ENCODE measurements around the gene CHMP4A.
A peak's percentile ranks its signal among the peaks of the same experiment; 100 is the strongest.
"Not testable (repeated sequence)": the region's sequence is repeated elsewhere in the genome, so short reads cannot be mapped to it uniquely, and the experiment has no call there.

CHMP4A gene

DNA sequence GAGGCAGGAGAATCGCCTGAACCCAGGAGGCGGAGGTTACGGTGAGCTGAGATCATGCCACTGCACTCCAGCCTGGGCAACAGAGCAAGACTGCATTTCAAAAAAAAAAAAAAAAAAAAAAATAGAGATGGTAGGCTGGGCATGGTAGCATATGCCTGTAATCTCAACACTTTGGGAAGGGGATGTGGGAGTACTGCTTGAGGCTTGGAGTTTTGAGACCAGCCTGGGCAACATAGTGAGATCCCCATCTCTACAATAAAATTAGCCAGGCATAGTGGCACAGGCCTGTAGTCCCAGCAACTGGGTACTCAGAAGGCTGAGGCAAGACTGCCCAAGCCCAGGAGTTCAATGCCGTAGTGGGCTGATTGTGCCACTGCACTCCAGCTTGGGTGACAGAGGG lies 9.7 kb upstream of the CHMP4A start:
- not testable (repeated sequence) for DNase-seq

DNA sequence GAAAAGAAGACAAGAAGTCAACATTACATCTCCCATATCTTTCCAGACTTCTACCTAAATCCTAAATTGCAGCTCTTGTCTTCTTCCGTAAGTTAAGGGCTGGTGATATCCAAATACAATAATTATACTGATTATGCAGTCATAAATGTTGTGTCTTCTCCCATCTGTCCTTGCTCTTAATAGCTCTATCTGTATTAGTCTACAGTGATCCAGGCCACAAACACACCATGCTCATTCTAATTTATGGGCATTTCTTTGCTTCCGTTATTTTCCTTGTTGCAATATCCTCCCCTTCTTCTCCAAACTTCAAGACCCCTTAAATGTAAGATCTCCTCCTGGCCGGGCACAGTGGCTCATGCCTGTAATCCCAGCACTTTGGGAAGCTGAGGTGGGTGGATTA lies 6.2 kb upstream of the CHMP4A start:
- no peak for DNase-seq

DNA sequence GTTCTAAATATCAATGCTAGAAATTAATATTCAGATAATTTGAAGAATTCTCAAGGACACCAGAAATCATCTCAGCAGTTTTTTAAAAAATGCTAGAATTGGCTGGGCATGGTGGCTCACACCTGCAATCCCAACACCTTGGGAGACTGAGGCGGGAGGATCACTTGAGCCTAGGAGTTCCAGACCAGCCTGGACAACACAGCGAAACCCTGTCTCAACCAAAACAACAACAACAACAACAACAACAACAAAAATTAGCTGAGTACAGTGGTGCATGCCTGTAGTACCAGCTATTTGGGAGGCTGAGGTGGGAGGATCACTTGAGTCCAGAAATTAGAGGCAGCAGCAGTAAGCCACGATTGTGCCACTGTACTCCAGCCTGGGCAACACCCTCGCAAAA lies 5.8 kb upstream of the CHMP4A start:
- no peak for DNase-seq

DNA sequence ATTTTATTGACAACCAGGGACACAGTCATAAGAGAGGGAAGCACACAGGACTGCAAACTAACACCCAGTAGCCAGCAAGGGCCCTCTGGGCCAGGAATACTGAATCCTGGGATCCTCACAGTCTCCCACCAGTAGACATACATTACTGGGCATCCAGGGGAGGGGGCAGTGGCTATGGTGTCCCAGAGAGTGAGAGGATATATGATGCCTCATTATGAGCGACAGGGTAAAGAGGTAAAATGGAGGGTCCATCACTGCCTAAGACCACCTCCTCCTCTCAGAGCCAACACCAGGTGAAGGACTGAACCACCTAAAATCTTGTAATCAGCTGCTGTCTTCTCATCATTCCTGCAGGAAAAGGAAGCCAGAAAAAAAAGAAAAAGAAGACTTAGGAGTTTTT lies 3.6 kb upstream of the CHMP4A start:
- not testable (repeated sequence) for DNase-seq

DNA sequence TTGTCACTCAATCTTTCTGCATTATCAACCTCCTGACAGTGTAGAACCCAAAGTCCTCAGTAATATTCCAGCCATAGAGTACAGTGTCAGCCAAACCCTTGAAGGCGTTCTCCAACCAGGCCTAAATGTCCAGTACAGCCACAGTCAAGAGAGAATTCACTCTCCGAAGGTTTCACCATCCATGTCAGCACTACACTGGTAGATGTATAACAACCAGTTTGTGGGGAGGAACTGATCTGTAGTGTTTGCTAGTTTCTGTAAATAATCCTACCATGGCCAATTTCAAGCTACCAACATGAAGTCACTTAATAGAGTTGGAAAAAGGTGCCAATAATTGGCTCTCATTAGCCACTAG lies 3.0 kb upstream of the CHMP4A start:
- DNase-seq, result no peak

DNA sequence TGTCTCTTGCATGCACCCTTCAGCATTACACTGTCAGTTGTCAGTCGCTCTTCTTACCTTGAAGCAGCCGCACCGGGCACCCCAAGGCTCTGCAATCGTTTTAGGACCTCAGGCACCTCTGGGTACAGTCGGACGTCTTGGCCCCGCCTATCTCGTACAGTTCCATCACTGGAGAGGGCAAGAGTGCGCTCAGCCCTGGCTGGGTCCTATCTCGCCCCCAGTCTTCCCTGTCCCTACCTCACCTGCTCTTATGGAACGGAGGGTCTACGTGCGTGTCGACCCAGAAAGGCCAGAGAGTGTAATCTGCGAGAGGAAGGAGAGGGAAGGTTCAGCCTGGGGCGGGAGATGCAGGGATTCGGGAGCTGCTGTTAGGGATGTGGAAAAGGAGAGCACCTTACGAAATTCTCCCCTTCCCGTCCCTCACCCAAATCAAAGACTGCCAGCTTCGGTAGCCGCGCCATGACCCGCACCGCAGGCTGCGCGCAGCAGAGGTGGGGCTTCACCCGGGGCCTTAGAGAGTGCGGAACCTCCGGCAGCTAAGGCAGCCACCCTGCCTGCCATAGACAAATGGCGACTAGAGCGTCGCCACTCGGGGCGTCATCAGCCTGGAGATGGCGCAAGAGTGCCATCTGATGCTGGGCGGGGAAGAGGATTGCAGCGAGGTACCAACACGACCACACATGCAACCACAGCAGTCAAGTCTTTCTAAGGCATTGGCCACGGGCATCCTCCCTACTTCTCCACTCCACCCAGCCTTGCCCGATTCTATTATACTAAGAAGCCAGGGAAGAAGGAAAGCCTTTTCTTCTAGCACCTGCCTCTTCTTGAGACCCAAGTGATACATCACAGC lies 2.4 kb upstream of the CHMP4A start, which contains the start of gene MDP1:
Gene MDP1 (minus strand): TSS at position 572 of the 850 bp plus-strand sequence. CDS start 111 bp downstream, at position 461.
- peak; percentile 95 for DNase-seq

DNA sequence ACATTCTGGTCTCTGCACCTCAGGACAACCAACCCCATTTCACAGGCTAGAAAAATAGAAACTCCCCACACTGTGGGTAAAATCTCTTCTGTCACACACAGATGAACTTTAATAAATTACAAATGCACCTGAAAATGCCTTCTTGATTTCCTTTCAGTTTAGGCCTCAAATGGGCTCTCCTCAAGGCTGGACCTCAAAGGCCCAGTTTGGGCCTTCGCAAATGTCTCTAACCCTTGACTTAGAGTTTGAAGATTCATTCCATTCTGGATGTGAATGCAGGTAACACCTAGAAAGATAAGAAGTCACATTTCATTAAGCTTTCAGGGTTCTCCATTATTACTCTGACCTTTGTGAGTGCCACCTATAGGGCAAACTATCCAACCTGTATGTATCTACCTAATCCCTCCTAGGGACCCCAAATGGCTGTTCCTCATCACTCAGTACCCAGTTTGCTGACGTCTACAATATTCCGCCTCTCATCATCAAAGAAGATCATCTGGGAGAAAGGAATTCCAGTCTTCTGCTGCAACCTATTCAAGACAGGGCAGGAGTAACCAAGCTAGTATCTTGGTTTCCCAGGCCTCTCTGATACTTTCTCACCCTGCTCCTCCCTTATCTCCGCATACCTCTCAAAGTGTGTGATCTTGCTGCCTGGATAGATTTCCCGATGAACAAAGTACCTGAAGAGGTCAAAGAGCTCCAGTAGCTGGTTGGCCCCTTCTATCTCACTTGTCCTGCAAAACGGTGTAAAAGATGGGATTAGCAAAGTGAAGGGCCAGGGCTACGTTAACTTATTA lies 776 bp upstream of the CHMP4A start:
- DNase-seq, result no peak

DNA sequence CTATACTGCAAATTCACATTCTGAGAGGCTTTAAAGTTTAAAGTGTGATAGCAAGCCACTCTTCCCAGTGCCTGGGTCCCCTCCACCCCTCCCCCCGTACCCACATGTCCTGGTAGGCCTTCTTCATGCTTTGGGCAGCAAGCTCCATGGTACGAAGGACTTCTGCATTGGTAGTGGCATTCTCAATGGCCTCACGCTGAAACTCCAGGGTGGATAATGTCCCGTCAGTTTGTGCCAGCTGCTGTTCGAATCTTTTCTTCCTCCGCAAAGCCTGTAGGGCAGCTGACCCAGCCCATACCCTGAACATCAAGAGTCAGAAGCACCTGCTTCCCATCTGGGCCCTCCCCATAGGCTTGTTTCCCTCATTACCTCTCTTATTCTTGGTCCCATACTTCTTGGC lies 2.0 kb downstream of the CHMP4A start:
- no peak for DNase-seq

DNA sequence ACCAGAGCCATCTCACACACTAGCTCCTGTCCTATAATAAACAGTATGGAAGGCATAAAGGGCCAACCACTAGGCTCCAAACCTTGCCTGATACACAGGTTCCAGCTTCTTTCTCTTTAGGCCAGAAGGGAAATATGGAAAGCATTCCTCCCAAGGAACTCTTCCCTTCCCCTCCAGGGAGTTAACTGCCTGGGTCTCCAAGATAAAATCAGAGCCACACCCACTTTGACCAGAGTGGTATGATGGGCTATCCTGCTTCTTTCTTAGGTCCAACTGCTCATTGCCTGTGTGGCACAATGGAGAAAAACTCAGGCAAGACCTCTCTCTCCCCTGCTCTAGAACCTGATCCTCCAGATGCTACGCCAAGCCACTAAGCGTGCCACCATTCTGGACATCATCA lies 5.7 kb downstream of the CHMP4A start:
- DNase-seq, result no peak

DNA sequence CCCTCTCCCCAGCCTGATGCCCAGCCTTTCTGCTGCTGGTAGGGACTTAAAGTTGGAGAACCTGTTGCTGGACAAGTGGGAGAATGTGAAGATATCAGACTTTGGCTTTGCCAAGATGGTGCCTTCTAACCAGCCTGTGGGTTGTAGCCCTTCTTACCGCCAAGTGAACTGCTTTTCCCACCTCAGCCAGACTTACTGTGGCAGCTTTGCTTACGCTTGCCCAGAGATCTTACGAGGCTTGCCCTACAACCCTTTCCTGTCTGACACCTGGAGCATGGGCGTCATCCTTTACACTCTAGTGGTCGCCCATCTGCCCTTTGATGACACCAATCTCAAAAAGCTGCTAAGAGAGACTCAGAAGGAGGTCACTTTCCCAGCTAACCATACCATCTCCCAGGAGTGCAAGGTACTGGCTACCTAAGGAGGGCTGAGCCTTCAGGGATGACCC lies 6.2 kb downstream of the CHMP4A start:
- DNase-seq, result no peak

DNA sequence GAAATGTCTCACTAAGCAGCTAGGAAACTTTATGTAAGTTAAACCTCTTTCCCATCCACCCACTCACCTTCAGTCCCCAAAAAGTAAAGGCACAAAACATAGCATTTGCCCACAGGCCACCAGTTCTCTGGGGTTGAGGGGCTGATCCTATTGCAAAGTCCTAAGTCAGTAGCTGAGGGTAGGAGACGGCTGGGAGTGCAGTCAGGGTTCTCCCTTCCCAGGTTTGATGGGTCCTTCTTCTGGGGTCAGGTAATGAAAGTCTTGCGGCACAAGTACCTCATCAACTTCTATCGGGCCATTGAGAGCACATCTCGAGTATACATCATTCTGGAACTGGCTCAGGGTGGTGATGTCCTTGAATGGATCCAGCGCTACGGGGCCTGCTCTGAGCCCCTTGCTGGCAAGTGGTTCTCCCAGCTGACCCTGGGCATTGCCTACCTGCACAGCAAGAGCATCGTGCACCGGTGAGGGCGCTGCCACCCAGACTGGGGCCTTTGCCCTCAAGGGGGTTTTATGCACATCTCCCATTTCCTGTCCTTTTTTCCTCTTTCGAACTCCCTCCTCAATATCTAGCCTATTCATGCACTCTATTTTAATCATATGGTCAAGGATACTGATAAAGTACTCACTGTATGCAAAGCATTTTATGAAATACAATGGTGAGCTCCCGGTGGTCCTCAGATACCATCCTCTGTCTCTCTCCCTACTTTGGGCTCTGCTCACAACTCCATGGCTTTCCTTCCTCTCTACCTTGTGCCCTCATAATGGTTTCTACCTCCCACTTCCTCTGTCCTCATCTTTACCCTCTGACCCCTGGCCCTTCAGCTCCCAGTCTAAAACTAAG lies 6.8 kb downstream of the CHMP4A start:
- no peak for DNase-seq

DNA sequence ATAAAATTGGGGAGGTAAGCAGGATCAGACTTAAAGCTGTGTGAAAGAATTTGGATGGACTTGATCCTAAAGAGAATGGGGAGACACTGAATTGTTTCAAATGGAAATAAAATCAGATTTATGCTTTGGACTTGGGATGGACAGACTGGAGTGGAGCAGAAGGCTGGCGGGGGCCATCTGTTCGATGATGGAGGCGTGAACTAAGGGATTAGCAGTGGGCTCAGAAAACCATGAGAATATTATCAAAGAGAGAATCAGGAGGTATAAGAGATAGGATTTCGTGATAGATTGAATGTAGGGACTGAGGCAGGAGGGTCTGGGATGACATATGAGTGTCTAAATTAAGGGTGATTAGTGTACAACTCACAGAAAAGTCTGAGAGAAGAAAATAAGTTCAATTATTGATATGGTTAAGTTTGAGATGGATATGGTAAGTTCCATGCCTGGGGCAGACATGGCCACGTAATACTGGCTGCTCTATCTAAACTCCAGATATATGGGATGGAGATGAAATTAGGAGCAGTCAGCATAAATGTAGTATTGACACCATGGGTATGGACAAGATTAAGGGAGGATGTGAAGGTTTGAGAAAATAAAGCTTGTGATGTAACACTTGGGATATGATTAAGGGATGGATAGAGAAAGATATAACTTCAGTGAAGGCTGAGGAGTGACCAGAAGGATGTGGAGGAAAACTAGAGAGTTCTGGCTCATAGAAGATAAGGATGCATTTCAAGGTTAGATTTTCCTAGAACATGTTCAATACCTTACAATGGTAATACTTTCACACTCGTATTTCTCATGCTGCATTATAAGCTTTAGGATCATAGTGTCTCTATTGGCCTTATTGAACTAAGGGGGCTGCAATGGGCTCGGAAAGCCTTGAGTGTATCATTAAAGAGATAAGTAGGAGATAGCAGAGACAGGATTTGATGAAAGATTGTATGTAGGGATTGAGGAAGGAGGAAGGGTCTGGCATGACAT lies 8.8 kb downstream of the CHMP4A start:
- no peak for DNase-seq

DNA sequence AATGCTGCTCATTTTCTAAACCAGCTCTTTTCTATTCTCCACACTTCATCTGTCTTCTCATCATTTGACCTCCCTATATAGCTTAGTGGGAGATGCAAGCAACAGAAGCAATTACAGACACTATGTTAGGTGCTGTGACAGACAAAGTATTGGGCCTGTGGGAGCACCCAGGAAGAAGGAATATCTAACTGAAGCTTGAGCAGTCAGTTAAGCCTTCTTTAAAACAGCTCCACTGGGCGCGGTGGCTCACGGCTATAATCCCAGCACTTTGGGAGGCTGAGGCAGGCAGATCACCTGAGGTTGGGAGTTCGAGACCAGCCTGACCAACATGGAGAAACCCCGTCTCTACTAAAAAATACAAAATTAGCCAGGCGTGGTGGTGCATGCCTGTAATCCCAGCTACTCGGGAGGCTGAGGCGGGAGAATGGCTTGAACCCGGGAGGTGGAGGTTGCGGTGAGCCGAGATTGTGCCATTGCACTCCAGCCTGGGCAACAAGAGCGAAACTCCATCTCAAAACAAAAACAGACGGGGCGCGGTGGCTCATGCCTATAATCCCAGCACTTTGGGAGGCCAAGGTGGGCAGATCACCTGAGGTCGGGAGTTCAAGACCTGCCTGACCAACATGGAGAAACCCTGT lies 9.9 kb downstream of the CHMP4A start:
- DNase-seq, result not testable (repeated sequence)

DNA sequence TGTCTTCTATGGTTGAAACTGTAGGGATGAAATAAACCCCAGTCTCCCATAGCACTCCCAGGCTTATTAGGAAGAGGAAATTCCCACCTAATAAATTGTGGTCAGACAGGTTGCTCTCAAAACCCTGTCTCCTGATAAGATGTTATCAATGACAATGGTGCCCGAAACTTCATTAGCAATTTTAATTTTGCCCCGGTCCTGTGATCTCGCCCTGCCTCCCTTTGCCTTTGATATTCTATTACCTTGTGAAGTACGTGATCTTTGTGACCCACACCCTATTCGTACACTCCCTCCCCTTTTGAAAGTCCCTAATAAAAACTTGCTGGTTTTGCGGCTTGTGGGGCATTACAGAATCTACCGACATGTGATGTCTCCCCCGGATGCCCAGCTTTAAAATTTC lies 10.8 kb downstream of the CHMP4A start:
- DNase-seq, result not testable (repeated sequence)

DNA sequence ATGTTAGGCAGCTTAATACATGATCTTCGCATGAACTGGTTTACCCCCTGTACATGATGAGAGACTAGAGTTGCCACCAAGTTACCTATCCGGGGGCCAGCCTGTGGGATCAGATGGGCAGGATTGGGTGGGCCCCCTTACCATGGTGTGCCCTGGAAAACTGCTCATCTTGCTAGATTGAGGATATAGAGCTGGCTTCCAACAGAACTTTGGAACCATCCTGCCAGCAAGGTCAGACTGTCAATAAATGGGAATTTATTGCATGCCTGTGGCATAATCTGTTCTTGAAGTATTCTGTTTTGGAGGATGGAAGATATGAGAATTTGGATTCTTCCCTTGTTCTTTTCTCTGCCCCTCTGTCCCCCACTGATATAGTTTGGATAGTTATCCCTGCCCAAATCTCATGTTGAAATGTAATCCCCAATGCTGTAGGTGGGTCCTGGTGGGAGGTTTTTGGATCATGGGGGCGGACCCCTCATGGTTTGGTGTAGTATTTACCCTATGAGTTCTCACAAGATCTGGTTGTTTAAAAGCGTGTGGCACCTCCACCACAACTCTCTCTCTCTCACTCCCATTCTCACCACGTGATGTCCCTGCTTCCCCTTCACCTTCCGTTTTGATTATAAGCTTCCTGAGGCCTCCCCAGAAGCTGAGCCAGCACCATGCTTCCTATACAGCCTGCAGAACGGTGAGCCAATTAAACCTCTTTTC lies 14.3 kb downstream of the CHMP4A start:
- no peak for DNase-seq

DNA sequence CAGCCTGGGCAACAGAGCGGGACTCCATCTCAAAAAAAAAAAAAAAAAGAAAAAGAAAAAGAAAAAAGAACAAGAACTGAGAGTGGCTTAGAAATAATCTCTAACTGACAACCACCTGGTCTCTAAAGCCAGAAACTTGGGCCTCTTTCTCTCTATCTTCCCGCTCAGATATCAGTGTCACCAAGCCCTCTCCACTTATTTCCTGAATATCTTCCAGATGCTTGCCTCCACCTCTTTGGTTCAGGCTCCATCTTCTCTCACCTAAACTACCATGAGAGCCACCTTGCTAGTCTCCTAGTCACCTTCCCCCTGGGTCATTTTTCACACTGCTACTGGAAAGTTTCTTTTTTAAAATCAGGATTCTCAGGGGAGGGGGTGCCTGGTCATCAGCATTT lies 16.2 kb downstream of the CHMP4A start:
- no peak for DNase-seq

DNA sequence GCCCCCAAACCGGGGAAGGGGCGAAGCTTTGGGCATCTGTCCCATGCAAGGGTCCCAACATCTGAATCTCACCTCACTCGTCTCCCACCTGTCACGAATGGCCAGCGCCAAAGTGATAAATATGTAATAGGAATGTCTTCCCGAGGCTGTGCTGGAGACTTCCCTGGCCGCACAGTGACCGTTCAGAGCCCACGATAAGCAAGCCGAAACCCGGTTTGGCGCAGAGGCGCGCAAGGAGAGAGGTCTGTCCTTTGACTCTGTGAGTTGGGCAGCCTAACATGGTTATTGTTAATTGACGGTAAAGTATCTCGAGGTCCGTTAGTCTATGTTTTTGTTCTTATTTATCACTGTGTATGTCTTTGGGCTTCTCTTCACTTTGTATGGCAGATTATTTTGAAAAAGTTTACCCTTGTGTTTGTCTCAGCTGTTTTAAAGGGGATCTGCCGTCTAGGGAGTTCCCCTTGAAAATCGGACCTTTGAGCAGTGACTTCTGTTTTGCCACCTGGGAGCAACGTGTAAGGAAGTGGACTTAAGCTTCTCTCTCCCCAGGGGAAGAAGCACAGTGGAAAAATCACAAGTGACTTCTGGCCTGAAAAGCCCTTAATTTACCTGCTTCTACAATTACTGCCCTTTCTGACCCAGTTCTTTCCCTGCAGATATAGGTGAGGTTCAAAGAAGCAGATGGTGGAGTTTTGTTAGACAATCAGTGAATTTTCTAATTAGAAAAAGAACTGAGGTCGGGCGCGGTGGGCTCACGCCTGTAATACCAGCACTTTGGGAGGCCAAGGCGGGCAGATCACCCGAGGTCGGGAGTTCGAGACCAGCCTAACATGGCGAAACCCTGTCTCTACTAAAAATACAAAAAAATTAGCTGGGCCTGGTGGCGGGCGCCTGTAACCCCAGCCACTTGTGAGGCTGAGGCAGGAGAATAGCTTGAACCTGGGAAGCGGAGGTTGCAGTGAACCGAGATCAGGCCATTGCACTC lies 16.9 kb downstream of the CHMP4A start:
- peak; percentile 69 for DNase-seq

DNA sequence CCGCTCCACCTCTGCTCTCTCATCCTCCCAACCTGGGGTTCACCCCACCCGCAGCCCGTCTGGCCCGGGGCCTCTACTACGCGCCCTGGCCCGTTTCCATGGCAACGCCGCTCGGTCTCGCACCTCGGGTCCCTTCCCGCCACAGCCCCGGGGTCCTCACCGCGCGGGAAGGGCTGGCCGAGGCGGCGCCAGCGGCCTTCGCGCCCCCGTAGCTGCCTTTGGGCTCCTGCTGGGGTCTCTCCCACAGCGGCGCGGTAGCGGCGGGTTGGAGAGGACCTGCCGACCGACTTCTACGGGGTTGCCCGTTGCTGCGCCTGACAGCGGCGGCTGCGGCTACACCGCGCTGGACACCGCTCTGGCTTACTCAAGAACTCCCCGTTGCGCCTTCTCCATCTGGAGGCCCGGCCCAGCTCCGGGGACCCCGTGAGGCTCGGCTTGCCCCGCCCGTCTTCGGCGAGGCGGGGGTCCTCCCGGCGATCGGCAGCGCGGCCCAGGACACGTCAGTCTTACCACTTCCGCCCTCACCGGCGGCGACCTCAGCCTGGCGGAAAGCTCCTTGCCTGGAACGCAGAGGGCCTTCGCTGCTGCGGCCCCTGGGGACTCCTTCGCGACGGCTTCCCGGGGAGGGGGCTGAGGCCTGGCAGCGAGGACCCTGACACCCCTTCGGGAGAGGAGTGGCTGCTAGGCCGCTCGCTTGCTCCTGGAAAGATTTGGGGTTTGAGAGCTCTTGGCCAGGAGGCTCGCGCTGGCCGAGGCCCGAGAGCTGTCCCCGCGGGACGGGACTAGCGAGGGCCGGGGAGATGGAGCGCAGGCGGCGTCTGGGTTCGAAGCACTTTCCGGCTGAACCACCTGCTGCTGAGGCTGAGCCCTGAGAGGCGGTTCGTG lies 17.9 kb downstream of the CHMP4A start, which contains the start of gene TM9SF1:
Gene TM9SF1 (minus strand): TSS at position 256 of the 885 bp plus-strand sequence. CDS start 422 bp downstream, outside the sequence.
- DNase-seq, result peak; percentile 96
